ENCODE data around the gene ANKRD9. TPM values are rescaled to one million over a fixed set of nuclear protein-coding genes. Genes with fewer than 3 reads are reported as not detected.

Gene ANKRD9
- total and polyA plus RNA-seq, 7 donors = 22.7 to 126 (median 74.4) TPM

DNA sequence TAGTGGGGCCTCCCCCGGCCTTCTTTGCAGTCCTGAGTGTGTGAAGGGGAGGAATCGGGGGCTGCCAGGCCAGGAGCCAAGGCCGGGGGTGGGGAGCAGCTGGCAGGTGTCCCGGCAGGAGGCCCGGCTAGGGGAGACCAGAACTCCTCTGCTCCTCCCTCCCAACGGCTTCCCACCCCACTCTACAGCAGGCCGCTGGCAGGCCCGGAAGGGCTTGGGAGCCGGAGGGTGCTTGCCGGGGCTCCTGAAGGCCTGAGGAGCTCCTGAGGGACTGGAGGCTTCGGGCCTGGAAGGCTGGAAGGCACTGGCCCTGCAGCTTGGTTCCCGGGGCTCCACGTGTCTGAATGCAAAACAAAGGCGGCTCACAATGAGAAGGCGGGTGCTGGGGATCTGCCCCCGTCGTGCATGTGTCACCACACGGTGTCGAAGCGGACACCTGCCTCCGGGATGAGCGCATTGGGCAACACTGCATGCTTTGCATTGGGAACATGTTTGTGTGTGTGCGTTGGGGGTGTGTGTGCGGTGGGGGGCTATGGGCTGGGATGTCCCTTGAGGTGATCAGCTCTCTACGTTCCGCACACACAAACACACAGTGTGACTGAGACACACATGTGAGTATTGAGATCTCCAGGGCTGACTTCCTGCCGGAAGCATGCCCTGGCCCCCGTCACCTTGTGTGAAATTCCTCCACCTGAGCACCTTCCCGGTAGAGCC lies 30.9 kb upstream of the ANKRD9 start:
- H3K4me3 ChIP-seq = no peak overlapping the region
- no peak for TF ChIP-seq CTCF (IDR thresholded peaks at IDR 0.05)
- H3K36me3 ChIP-seq (ENCODE audit: insufficient read depth in 1 of 2, low read depth in 1 of 2) = no peaks in the 10 kb centered on the region
- no peak overlapping the region for H3K27ac ChIP-seq
- peaks cover 3% of the 10 kb centered on the region for H3K4me1 ChIP-seq
- intact Hi-C loops (cut with DNase I) = no loop called here
- no peak for DNase-seq
- H3K27me3 ChIP-seq (ENCODE audit: insufficient read depth in 3 of 3, low read length in 2 of 3) = peaks cover 0 to 23% (median 14%) of the 10 kb centered on the region in 3 donors
- no peak for ATAC-seq
- no peaks in the 10 kb centered on the region for H3K9me3 ChIP-seq
- 50 to 53% (median 53%) methylated on average over 27 to 29 of the region's 29 CpGs for WGBS, 3 donors

GRCh38 chr14:102539544-102540314 lies 30.2 kb upstream of the ANKRD9 start:
- 56 to 65% (median 63%) methylated on average over 15 to 17 of the region's 17 CpGs for WGBS, 3 donors
- Histone ChIP-seq H3K36me3 (ENCODE audit: insufficient read depth in 1 of 2, low read depth in 1 of 2) (no peaks in the 10 kb centered on the region), H3K27ac (no peak overlapping the region), H3K4me3 (no peak overlapping the region), H3K27me3 (ENCODE audit: insufficient read depth in 3 of 3, low read length in 2 of 3) (peaks cover 0 to 15% (median 8%) of the 10 kb centered on the region in 3 donors), H3K4me1 (no peaks in the 10 kb centered on the region), H3K9me3 (no peaks in the 10 kb centered on the region)
- ATAC-seq (no peak), DNase-seq (peak in 1 of 2 donors; percentile 71)
- no peak for TF ChIP-seq CTCF (IDR thresholded peaks at IDR 0.05)
- intact Hi-C loops (cut with DNase I) = no loop called here

DNA sequence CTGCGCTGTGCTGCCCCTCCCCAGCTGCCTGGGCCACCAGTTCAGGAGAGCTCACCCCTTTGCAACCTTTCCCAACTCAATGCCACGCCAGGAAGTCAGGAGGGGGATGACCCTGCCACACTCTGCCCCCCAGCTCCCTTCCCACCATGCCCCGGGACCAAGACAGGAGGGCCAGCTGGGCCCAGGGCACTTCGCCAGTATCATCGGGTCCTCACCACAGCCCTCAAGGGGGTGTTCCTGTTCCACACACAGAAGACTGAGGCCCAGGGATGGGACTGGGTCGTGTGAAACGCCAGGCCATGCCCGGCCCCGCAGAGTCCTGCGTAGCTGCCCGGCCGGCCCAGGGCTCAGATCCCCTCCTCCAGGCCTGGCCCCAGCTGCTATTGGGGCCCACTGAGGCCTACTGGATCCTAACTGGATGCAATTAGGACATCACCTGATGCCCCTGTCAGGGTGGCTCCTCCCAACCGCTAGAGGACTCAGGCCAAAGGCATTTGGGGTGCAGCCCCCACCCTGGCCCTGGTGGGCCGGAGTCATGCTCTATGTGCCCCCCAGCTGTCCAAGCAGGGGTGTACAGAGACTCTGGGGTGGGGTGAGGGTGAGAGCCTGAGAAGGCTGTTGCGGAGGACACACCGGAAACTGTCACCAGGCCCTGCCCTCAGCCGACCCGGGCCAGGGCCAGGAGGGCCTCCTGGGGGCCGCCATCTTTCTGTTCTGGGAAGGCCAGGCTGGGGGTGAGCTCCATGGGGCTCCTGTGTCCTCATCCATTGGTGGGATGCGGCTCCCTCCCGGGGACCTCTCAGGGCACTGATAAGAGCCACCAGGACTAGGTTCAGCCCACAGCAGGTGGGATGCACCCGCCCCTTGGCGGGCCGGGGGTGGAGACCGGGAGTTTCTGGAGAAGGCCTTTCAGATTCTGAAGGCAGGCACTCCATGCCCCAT lies 29.3 kb upstream of the ANKRD9 start:
- Histone ChIP-seq H3K9me3 (no peaks in the 10 kb centered on the region), H3K4me1 (no peaks in the 10 kb centered on the region), H3K27me3 (ENCODE audit: insufficient read depth in 3 of 3, low read length in 2 of 3) (peaks cover 0 to 7% (median 0%) of the 10 kb centered on the region in 3 donors), H3K27ac (no peak overlapping the region), H3K4me3 (no peak overlapping the region), H3K36me3 (ENCODE audit: insufficient read depth in 1 of 2, low read depth in 1 of 2) (no peaks in the 10 kb centered on the region)
- DNase-seq (no peak), ATAC-seq (no peak)
- TF ChIP-seq CTCF (IDR thresholded peaks at IDR 0.05) = no peak
- intact Hi-C loops (cut with DNase I) = no loop called here
- WGBS, 3 donors = 75 to 78% (median 76%) methylated on average over 25 of the region's 25 CpGs

GRCh38 chr14:102537981-102538601 lies 28.5 kb upstream of the ANKRD9 start:
- no peaks in the 10 kb centered on the region for H3K36me3 ChIP-seq (ENCODE audit: insufficient read depth in 1 of 2, low read depth in 1 of 2)
- no peak for TF ChIP-seq CTCF (IDR thresholded peaks at IDR 0.05)
- H3K4me3 ChIP-seq = no peak overlapping the region
- H3K27ac ChIP-seq = no peak overlapping the region
- peak in 1 of 4 donors; percentile 25 for ATAC-seq
- peaks cover 0 to under 1% (median 0%) of the 10 kb centered on the region in 3 donors for H3K27me3 ChIP-seq (ENCODE audit: insufficient read depth in 3 of 3, low read length in 2 of 3)
- H3K4me1 ChIP-seq = no peaks in the 10 kb centered on the region
- no peaks in the 10 kb centered on the region for H3K9me3 ChIP-seq
- intact Hi-C loops (cut with DNase I) = no loop called here
- 57 to 61% (median 58%) methylated on average over 13 to 15 of the region's 15 CpGs for WGBS, 3 donors
- no peak for DNase-seq
